ENCODE data around the gene DIS3L2. TPM values are rescaled to one million over a fixed set of nuclear protein-coding genes. Genes with fewer than 3 reads are reported as not detected.
A peak's percentile ranks its signal among the peaks of the same experiment; 100 is the strongest.
"Not testable (repeated sequence)": the region's sequence is repeated elsewhere in the genome, so short reads cannot be mapped to it uniquely, and the experiment has no call there.

The DIS3L2 gene
- total and polyA plus RNA-seq, 2 experiments from 2014 or later, result 9.3 to 15.6 TPM

DNA sequence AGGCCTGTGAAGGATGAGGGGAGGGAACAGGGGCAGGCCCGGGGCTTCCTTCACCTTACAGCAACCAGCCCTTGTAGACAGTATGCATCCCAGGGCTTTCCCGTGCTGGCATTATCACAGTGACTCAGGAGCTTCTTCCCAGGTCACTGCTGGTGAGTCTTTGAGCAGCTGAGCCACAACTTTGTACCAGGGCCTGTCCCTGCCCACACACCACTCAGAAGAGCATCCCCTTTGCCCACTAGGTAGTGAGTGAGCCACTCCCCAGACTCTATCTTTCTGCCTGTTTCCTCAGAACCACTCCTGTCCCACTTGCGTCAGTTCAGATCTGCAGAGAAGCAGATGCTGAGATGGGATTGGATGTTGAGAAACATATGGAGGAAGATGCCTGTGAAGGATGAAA lies 347.5 kb downstream of the DIS3L2 start:
- Histone ChIP-seq H4K20me1 (ENCODE audit: insufficient read depth) (no peaks in the 10 kb centered on the region), H3K4me2 (ENCODE audit: unreplicated experiment) (no peak overlapping the region), H3K27ac (no peak overlapping the region), H3F3A (ENCODE audit: insufficient read depth) (no peaks in the 10 kb centered on the region), H2AFZ (no peak overlapping the region), H3K36me3 (ENCODE audit: low read depth) (no peaks in the 10 kb centered on the region), H3K79me2 (ENCODE audit: insufficient read depth) (no peaks in the 10 kb centered on the region), H3K4me3 (no peak overlapping the region), H3K4me1 (ENCODE audit: insufficient read depth) (no peaks in the 10 kb centered on the region), H3K9ac (no peak overlapping the region), H3K9me3 (ENCODE audit: low read depth) (no peaks in the 10 kb centered on the region), H3K27me3 (replicated peaks; ENCODE audit: insufficient read depth) (no peaks in the 10 kb centered on the region), H3K9me2 (ENCODE audit: insufficient read depth) (no peaks in the 10 kb centered on the region)
- TF ChIP-seq EZH2phosphoT487 (IDR thresholded peaks at IDR 0.05; ENCODE audit: insufficient read depth, low read depth) (no peak), EZH2 (IDR thresholded peaks at IDR 0.05; ENCODE audit: insufficient read depth, poor library complexity, severe bottlenecking) (no peak)
- in situ Hi-C loops (cut with MboI), result no loop called here
- no peak for DNase-seq
- WGBS, 2 experiments (ENCODE audit: low coverage in 1 of 2, low lambda C conversion rate in 2 of 2, missing lambda C conversion rate in 2 of 2), result 72 to 85% methylated on average over 3 of the region's 3 CpGs

DNA sequence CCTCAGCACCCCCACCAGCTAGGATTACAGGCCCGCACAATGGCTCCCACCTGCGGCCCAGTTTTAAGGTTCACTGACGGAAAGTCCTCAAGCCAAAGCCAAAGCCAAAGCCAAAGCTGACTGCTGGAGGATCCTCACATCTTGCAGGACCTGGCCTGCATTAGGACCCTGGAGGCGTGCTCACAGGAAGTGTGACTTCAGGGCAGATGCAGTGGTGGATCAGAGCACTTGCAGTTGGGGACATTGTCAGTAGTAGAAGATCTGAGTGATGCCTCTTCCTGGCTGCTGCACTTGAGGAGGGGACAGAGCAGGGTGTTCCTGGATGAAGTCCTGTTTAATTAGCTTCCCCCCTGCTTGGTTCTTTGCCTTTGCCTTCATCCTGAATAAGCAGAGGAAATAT lies 348.1 kb downstream of the DIS3L2 start:
- no peaks in the 10 kb centered on the region for H3K36me3 ChIP-seq (ENCODE audit: low read depth)
- H3F3A ChIP-seq (ENCODE audit: insufficient read depth), result 0 out of 2 replicates have a peak, but pooled peaks cover 2% of the 10 kb centered on the region
- H3K9me2 ChIP-seq (ENCODE audit: insufficient read depth), result no peaks in the 10 kb centered on the region
- H3K79me2 ChIP-seq (ENCODE audit: insufficient read depth), result no peaks in the 10 kb centered on the region
- H3K27ac ChIP-seq, result no peak overlapping the region
- 80 to 85% methylated on average over 4 of the region's 4 CpGs for WGBS, 2 experiments (ENCODE audit: low coverage in 1 of 2, low lambda C conversion rate in 2 of 2, missing lambda C conversion rate in 2 of 2)
- H3K9ac ChIP-seq, result no peak overlapping the region
- H4K20me1 ChIP-seq (ENCODE audit: insufficient read depth), result no peaks in the 10 kb centered on the region
- no peaks in the 10 kb centered on the region for H3K9me3 ChIP-seq (ENCODE audit: low read depth)
- in situ Hi-C loops (cut with MboI), result no loop called here
- TF ChIP-seq EZH2 (IDR thresholded peaks at IDR 0.05; ENCODE audit: insufficient read depth, poor library complexity, severe bottlenecking), result no peak
- TF ChIP-seq EZH2phosphoT487 (IDR thresholded peaks at IDR 0.05; ENCODE audit: insufficient read depth, low read depth), result no peak
- no peaks in the 10 kb centered on the region for H3K27me3 ChIP-seq (replicated peaks; ENCODE audit: insufficient read depth)
- H3K4me2 ChIP-seq (ENCODE audit: unreplicated experiment), result no peak overlapping the region
- H3K4me3 ChIP-seq, result no peak overlapping the region
- no peak for DNase-seq
- no peak overlapping the region for H2AFZ ChIP-seq
- H3K4me1 ChIP-seq (ENCODE audit: insufficient read depth), result no peaks in the 10 kb centered on the region

DNA sequence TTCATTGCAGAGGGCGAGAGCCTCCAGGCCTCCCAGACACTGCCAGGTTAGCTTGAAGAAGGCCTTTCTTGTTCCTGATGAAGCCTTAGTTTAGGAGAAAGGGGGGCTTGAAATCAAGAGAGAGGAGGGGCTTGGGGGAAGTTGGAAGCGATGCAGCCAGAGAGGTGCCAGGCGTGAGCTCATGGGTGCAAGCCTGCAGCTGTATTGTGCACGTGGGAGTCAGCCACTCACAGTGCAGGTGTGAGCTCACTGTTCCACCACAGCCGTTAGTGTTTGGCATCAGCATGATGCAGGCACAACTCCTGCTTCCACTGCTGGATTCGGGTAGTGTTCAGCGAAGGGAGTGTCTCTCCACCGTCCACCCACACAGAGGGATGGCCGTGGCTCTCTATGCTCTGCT lies 348.6 kb downstream of the DIS3L2 start:
- Histone ChIP-seq H3K4me2 (ENCODE audit: unreplicated experiment) (no peak overlapping the region), H2AFZ (no peak overlapping the region), H3K27ac (no peak overlapping the region), H3F3A (ENCODE audit: insufficient read depth) (peaks cover 8% of the 10 kb centered on the region; the same call in 1 of the 2 replicates), H4K20me1 (ENCODE audit: insufficient read depth) (no peaks in the 10 kb centered on the region), H3K9me3 (ENCODE audit: low read depth) (no peaks in the 10 kb centered on the region), H3K9me2 (ENCODE audit: insufficient read depth) (no peaks in the 10 kb centered on the region), H3K36me3 (ENCODE audit: low read depth) (no peaks in the 10 kb centered on the region), H3K4me1 (ENCODE audit: insufficient read depth) (peaks cover 2% of the 10 kb centered on the region; the same call in 1 of the 2 replicates), H3K27me3 (replicated peaks; ENCODE audit: insufficient read depth) (no peaks in the 10 kb centered on the region), H3K4me3 (no peak overlapping the region), H3K9ac (no peak overlapping the region), H3K79me2 (ENCODE audit: insufficient read depth) (no peaks in the 10 kb centered on the region)
- TF ChIP-seq EZH2 (IDR thresholded peaks at IDR 0.05; ENCODE audit: insufficient read depth, poor library complexity, severe bottlenecking), result no peak
- TF ChIP-seq EZH2phosphoT487 (IDR thresholded peaks at IDR 0.05; ENCODE audit: insufficient read depth, low read depth), result no peak
- no peak for DNase-seq
- WGBS, 2 experiments (ENCODE audit: low coverage in 1 of 2, low lambda C conversion rate in 2 of 2, missing lambda C conversion rate in 2 of 2), result 78 to 81% methylated on average over 9 of the region's 9 CpGs
- in situ Hi-C loops (cut with MboI), result no loop called here

DNA sequence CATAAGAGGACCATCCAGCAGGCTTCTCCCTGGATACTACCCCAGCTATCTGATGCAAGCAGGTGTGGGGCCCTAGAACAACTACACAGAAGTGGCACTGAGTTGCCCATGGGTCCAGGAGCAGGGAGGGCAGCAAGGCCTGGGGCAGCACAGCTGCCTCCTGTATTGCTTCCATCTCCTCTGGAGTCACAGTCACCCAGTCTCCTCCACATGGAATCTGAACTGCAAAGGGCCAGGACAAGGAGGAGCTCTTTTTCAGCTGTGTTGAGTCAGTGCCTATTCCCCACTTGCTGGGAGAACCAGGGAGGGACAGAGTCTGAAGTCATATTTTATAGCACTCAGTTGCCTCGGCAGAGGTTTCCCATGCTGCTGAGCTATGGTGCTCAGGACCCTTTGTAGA lies 349.2 kb downstream of the DIS3L2 start:
- Histone ChIP-seq H3K9me2 (ENCODE audit: insufficient read depth) (no peaks in the 10 kb centered on the region), H3K4me1 (ENCODE audit: insufficient read depth) (peaks cover 7% of the 10 kb centered on the region; the same call in 1 of the 2 replicates), H3K36me3 (ENCODE audit: low read depth) (no peaks in the 10 kb centered on the region), H2AFZ (no peak overlapping the region), H3K4me2 (ENCODE audit: unreplicated experiment) (no peak overlapping the region), H4K20me1 (ENCODE audit: insufficient read depth) (no peaks in the 10 kb centered on the region), H3K4me3 (no peak overlapping the region), H3K27me3 (replicated peaks; ENCODE audit: insufficient read depth) (no peaks in the 10 kb centered on the region), H3F3A (ENCODE audit: insufficient read depth) (peaks cover 12% of the 10 kb centered on the region; the same call in 1 of the 2 replicates), H3K9ac (no peak overlapping the region), H3K79me2 (ENCODE audit: insufficient read depth) (no peaks in the 10 kb centered on the region), H3K27ac (no peak overlapping the region), H3K9me3 (ENCODE audit: low read depth) (no peaks in the 10 kb centered on the region)
- TF ChIP-seq EZH2phosphoT487 (IDR thresholded peaks at IDR 0.05; ENCODE audit: insufficient read depth, low read depth) (no peak), EZH2 (IDR thresholded peaks at IDR 0.05; ENCODE audit: insufficient read depth, poor library complexity, severe bottlenecking) (no peak)
- peak; percentile 13 for DNase-seq
- in situ Hi-C loops (cut with MboI), result no loop called here
- WGBS, 2 experiments (ENCODE audit: low coverage in 1 of 2, low lambda C conversion rate in 2 of 2, missing lambda C conversion rate in 2 of 2), result 93 to 100% methylated on average over 1 of the region's 1 CpG

DNA sequence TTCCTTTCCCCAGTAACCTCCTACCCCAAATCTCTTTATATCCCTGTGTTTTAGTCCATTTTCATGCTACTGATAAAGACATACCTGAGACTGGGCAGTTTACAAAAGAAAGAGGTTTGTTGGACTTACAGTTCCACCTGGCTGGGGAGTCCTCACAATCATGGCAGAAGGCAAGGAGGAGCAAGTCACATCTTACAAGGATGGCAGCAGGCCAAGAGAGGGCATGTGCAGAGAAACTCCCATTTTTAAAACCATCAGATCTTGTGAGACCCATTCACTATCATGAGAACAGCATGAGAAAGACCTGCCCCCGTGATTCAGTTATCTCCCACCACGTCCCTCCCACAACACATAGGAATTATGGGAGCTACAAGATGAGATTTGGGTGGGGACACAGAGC lies 352.1 kb downstream of the DIS3L2 start:
- WGBS, 2 experiments (ENCODE audit: low coverage in 1 of 2, low lambda C conversion rate in 2 of 2, missing lambda C conversion rate in 2 of 2), result 94% methylated on average over 2 of the region's 2 CpGs
- in situ Hi-C loops (cut with MboI); H3K9ac ChIP-seq; H3K4me3 ChIP-seq; H3K36me3 ChIP-seq (ENCODE audit: low read depth); H3K79me2 ChIP-seq (ENCODE audit: insufficient read depth); DNase-seq; H3K9me3 ChIP-seq (ENCODE audit: low read depth); H3K27ac ChIP-seq; H3K9me2 ChIP-seq (ENCODE audit: insufficient read depth); H3K27me3 ChIP-seq (replicated peaks; ENCODE audit: insufficient read depth); H4K20me1 ChIP-seq (ENCODE audit: insufficient read depth); H3K4me2 ChIP-seq (ENCODE audit: unreplicated experiment); H2AFZ ChIP-seq: not testable (repeated sequence)
- Histone ChIP-seq H3K4me1 (ENCODE audit: insufficient read depth) (peaks cover 10% of the 10 kb centered on the region; the same call in 1 of the 2 replicates), H3F3A (ENCODE audit: insufficient read depth) (peaks cover 12% of the 10 kb centered on the region; the same call in 1 of the 2 replicates)
